GM19397 (cell line): ENCODE data around the gene MYLK4.

Experiments used
- ATAC-seq: cut with Tn5 transposase; IDR thresholded peaks from one replicate; pipeline ENCODE4 v1.9.1; 2021; ENCODE audit warnings: mild to moderate bottlenecking, moderate library complexity; ENCODE audit not compliant: unreplicated experiment

The MYLK4 gene

DNA sequence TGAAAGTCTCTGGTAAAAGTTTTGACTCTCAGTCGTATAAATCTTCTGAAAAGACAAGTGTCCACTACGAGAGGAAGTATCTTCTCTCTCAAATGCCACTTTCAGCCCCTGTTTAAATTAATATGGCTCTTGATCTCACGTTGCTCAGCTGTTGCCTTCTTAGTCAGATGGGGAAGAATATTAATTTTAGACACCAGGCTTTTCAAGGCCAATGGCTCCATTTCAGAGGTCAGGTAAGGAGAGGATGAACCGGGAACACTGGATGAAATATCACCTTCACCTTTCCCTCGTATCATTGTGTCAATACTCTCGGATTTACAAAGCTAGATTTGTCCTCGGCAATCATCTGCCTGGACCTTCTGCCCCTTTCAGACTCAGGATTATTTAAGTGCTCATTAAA lies at the start of gene MYLK4:
MYLK4 (minus strand) TSS at position 91 of the 400 bp plus-strand sequence. CDS start 1,628 bp downstream, outside the sequence.
- ATAC-seq: no peak

DNA sequence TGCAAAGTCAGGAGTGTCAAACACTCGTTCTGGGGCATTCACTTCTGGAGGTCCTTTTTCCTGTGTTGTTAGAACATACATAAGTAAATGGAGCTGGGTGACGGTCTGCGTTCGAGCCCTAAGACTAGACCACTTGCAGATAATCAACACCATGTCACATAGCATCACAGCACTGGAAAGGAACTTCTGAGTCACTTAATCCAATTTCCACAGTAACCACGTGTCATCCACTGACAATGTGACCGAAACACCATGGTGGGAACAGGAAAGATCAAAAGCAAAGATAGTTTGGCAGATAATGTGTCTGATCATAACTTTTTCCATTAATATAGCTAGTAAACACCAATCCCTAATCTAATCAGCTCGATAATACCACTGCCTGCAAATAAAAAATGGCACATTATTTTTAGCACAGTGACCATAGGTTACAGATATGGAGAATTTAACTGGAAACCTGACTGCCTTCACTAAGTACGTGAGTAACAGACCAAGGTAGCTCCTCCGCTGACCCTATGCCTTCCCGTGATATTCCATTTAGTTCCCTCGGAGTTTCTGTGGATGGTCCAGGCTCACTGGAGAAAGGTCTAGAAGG lies 49.3 kb upstream of the MYLK4 start:
- no peak for ATAC-seq

DNA sequence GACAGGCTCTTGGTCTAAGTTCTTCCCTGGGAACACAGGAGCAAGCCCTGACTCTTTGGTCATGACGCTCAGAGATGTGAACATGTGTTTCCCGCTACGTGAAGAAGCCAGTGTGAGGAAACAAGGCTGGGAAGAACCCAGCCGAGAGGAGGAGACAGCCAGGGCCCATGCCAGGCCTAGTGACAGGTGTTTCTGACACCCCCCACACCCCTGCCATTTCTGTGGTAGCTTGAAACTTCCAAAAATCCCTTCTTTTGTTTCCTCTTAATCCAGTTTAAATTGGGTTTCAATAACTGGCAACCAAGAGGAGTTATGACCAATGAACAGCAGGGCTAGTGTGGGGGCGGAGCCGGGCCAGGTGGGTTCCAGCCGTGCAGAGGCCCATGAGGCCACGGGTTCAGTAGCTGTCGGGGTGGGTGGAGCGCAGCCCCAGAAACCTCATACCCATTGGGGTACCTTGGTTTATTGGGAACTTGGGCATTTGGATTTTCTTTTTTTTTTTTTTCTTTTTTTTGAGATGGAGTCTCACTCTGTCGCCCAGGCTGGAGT lies 47.9 kb upstream of the MYLK4 start:
- ATAC-seq: no peak

DNA sequence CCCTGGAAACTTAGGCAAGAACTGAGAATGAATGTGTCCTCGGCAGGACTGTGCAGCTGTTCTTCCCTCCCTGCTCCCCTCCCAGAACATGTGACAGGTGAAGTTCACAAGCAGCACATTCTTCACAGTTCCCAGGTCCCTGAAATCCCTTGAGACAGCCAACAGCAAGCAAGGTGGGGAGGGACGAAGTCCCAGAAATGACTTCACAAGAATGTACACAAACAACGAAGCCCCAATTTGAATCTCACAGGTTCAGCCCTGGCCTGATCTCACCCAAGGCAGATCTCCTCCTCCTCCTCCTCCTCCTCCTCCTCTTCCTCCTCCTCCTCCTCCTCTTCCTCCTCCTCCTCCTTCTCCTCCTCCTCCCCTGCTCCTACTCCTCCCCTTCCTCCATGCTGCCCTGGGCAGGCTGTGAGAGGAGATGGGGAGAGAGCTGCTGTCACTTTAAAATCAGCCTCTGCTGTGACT lies 46.9 kb upstream of the MYLK4 start:
- ATAC-seq: no peak

DNA sequence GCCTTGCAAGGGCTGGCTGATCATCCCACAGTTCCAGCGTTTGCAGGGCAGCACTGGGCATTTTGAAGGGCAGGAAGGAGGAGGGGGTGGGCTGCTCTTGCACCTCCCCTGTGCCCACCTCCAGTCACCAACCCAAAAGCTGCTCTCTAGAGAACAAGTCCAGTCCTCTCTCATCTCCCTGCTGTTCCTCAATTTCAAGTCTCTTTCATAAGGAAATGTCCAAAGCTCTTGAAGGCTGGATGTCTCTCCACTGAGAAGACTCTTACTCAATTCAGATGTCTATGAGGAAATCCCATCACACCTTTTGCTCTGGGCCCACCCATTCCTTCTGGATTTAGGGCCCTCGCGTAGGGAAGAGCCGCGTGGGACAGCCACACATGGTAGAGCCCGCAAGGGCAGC lies 46.1 kb upstream of the MYLK4 start:
- ATAC-seq: no peak

DNA sequence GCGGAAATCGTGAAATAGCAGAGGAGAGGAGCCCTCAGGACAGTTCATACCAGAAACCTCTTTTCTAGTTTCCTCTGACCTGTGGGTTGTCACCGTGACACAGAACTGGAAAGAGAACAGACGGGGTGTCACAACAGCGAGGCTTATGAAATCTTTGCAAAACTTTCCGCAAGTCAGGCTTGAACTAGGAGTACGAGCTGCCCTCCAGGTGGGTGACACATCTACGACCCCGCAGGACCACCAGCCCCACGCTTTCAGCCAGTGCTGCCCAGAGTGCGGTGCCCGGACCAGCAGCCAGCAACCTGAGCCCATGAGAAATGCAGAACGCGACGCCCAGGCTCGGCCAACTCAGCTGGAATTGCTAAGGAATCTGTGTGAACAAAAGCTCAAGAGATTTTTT lies 45.2 kb upstream of the MYLK4 start:
- ATAC-seq: no peak

DNA sequence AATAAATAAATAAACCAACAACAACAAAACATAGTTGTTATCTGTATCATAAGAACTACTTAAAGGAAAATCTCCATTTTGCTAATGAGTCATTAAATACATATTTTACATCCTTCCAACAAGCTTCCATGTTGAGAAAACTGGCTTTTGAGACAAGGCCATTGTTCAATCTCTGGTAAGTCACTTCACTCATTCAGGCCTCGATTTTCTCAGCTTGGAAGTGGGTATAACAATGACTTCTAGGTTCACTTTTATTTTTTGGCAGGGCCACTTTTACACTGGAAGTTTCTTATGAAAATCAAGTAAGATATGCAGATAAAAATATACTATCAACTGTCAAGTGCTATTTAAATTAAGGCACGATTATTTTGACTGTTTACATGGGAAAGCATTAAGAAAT lies 44.4 kb upstream of the MYLK4 start:
- ATAC-seq: no peak

DNA sequence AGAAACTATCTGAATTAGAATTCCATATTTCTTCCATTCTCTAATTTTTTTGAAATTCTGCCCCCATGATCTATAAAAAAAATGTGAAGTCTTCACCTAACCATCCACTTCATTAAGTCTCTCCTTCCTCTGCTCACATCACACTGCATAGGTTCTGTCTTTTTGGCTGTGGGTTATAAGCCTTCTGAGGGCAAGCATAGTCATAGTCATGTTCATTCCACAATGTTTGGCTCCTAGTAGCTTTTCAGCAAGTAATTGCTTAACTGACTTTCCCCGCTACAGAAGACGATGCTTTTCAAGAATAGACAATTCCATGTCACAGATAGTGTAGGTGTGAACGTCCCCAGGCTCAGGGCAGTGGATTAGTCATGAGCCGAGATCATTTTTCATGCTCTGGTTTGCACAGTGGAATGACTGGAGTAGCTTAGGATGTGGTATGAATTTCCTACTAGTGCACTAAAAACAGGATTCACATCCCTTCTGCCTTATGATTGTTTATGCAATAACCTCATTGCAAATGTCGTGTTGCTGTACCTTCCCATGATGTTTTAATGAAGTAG lies 43.5 kb upstream of the MYLK4 start:
- no peak for ATAC-seq

DNA sequence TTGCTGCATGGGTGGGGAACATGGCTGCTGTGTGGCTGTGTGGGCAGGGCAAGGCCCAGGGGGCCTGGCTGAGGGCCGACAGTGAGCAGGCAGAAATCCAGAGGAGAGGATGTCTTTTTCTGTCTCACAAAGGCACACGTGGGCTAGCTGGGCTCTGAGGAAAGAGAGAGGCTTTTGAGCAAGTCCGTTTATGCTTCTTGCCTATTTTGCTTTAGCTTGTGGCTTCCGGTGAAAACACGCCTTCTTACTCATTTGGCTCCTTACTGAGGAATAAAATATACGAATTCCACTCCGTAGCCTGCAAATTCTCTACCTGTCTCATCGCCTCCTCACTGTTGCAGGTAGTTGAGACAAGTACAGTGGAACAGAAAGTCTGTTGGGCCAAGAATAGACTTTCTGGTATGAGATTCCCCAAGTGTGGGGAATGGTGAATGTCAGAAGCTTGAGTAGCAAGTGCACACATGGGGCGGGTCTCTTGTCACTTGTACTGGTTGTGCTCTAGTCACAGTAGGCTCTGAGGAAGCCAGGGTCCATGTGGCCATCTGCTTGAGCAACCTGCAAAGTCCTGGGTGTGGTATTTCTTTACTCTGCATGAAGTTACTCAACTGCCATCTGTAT lies 42.9 kb upstream of the MYLK4 start:
- ATAC-seq: no peak

DNA sequence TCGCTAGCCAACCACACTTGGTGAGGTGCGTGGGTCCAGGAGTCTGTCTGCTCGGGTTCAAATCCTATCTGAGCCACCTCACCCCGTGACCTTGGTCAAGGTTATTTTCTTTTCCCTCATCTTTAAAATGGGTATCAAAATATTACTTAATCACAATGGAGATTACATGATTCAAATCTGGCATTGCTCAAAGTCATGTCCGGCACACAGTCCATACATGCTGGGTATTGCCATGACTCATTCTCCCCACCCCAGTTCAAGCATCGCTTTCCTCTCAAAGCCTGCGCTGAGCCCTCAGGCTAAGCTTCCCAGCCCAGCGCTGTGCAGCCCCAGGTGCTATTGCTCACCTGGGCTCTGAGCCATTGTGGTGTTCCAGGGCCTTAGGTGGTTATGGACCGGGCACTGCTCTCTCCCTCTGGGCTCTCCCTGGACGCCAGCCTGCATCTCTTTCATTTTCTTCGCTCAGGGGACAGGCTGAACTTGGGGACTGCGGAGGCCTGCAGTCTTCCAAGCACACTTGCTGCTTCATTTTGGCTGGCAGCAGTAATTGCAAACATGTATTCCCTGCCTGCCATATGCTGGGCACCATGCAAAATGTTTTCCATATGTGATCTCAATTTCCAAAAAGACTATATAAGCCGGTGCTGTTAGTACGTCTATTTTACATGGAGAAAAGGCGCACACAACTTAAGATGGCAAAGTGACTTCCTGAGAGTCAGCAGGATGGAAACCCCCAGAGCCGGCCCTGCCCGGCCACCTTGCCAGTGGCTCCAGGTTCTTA lies 41.8 kb upstream of the MYLK4 start:
- no peak for ATAC-seq

DNA sequence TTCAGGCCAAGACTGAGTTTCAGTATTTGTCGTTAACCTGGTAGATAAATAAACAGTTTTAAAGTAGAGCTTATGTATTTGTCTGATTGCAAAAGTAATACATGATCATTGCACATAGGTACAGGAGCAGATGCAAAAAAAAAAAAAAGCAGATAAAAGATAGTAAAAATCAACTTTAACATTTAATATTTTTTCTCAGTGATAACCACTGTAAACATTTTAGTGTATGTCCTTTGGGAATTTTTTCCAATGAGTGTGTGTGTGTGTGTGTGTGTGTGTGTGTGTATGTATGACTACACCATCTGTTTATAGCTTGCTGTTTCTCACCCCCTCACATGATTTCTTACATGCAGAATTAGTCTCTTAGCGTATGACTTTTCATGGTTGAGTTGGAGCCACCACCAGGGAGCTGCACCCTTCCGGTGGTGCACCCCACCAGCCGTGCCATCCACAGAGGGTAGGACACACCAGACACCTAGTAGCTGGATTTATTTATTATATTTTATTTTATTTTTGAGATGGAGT lies 40.8 kb upstream of the MYLK4 start:
- ATAC-seq: no peak

DNA sequence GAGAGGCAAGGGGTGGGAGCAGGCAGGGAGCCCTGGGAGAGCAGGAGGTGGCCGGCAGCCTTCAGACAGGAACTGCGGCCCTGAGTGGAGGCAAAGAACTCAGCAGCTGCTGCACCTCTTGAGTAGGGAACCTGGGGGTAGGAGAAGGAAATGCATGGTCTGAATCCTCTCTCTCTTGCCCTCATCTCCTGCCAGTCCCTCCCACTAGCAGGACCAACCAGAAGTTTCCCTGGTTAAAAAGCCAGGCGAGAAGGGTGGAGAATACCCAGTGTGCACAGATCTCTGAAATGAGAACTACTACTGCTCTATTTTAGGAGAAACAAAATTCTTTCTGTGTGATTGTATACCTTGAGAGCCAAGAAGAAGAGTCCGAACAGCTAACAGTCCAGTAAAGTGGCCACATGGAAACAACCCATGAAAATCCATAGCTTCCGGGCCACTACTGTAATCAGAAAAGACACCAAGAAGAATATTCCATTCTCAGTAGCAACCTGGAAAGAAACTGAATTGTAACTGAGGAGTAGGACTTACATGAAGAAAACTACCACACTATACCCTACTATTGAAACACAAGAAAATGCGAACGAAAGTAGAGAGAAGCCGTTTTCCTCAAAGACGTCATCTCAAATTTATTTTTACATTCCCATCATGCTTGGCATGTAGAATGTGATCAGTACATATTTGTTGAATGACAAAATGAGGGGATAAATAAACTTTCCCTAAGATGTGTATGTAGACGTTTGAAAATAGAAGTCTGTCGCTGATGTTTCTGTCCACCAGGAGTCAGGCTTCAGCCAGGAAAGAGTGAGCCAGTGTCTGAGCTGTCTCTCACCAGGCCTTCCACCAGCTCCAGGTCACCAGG lies 40.1 kb upstream of the MYLK4 start:
- peak; percentile 74 for ATAC-seq

DNA sequence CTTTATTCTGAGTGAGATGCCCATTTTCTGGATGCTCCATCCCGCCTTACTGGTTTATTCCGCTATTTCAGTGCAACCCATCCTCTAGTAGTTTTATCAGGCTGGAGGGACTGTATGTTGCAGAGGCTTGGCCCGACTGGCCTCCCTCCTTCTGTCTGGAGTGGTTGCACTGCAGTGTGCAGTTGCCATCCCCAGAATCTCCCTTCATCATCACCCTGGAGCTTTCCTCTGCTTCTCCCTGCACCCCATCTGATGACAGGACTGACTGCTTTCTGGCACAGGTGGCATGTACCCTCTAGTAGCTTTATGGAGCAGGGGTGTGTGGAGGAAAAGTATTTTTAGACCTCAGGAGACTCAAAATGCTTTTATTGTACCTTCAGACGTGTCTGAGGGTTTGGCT lies 35.5 kb upstream of the MYLK4 start:
- ATAC-seq: no peak

DNA sequence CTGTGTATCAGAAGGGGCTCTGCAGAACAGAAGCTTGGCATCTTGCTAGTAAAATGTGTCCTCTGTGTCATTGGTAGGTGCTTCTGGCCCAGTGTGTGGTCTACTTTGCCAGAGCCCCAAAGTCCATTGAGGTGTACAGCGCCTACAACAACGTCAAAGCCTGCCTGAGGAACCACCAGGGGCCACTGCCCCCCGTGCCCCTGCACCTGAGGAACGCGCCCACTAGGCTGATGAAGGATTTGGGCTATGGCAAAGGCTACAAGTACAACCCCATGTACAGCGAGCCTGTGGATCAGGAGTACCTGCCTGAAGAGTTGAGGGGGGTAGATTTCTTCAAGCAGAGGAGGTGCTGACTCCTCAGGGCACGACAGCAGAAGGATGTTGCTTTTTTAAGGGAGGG lies 34.2 kb upstream of the MYLK4 start:
- no peak for ATAC-seq

DNA sequence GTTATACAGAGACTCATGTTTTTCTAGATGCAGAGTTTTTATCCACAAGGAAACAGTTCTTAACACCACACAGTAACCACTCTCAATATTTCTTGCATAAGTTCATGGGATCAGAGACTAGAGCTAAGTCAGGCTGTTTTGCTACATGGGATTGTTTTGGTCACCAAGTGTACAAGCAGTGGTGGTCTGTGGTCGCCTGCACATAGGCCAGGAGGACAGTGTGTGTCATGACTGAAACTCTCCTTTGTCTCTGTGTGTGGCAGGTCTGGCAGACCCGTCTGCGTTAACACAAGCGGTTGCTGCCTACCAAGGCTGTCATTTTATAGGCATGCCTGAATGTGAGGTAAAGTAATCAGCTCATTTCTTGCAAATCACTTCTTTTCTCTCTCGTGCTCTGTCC lies 33.3 kb upstream of the MYLK4 start:
- ATAC-seq: no peak

DNA sequence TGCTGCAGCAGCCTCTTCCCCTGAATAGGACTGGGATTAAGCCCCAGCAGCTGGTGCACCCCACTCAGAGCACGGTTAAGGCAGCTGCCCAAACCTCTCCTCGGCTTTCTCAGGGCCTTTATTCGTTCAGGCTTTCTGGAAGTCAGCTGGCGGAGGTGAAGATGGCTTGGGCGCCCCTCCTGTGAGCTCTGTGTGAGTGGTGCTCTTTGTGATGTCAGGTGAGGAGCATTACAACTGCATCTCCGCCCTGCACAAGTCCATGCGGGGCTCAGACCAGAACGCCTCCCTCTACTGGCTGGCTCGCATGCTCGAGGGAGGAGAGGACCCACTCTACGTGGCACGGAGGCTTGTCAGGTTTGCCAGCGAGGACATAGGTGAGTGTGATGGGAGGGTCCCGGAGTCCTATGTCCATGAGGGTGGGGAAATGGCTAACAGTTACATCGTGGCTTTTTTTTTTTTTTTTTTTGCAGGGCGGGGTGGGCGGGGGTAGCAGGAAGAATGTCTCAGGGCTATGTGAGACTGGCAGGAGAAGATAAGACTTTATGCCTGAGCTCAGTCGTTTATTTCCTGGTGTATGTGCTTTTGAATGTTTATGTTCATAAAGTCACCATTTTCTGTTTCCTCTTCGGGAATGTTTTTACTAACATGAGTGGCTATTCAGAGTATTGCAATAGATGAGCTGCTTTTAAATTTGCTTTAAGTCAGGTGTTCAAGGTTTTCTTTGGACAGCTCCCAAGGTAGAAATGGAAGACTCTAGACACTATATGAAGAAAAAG lies 32.7 kb upstream of the MYLK4 start:
- no peak for ATAC-seq

DNA sequence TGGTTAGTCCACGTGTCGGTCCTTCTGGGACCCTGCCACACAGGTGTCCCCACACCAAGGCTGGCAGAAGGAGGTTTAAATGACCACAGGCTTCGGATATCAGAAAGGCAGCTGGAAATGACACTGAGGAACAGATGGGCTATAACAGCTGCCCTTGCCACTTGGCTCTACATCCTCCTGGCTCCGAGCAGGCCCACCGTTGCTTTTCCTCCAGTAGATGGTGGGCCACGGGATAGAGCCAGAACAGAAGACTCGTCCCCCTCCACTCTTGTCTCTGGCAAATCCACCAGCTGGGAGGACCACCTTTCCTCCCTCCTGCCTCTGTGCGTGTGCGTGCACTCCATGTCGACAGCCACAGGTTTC lies 32.1 kb upstream of the MYLK4 start:
- no peak for ATAC-seq

DNA sequence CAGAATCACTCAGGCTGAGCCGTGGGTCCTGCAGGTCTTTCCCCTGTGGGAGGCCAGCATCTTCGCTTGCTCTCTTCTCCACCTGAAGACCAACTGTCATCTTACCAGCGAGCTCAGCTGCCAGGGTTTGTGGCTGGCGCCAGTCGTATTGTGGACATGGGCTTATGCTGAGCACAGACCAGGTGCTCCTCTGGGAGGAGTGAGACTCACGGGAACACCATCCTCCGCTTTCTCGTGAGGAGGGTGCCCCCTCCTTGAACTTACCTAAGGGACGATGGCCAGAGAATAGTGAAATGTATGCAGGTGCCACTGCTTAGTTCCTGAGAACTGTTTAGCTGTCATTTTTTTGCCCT lies 31.6 kb upstream of the MYLK4 start:
- no peak for ATAC-seq

DNA sequence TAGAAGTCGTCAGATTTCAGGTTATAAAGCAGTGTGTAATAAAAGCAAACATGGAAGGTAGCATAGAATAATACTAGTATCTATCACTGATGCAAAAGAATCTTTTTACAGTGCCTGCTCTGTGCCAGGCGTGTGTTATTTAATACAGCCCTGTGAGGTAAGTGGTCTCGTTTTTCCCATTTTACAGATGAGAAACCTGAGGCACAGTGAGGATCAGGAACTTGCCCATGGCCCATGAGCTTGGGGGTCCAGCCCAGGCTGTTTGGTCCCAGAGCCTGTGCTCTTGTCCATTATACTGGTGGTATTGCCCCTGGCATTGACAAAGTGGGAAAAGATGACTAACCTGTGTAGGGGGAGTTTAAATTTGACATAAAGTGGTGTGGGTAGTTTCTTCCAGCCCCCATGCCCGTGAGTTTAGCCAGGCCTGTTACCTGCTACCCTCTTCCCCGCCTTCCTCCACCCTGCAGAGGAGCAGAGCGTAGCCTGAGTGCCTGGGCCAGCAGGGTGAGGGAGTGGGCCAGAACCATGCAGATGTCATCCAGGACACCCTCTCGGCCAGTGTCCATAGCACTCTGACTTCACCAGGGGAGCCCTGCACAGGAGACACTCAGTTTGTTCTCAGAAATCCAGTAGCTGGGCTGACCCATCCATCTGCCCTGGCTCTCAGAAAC lies 31.1 kb upstream of the MYLK4 start:
- ATAC-seq: no peak
